HG02610 (cell line): ENCODE data around the gene UBA6.
A peak's percentile ranks its signal among the peaks of the same experiment; 100 is the strongest.
"Not testable (repeated sequence)": the region's sequence is repeated elsewhere in the genome, so short reads cannot be mapped to it uniquely, and the experiment has no call there.

Experiments used
- ATAC-seq: cut with Tn5 transposase; IDR thresholded peaks from one replicate; pipeline ENCODE4 v1.9.1; 2021; ENCODE audit warnings: mild to moderate bottlenecking, moderate library complexity; ENCODE audit not compliant: unreplicated experiment

Gene UBA6

GRCh38 chr4:67714248-67714583, 13.3 kb upstream of the UBA6 start:
- peak; percentile 84 for ATAC-seq

- ATAC-seq = no peak
Measured at GRCh38 chr4:67713529-67714247, 12.7 kb upstream of the UBA6 start.

GRCh38 chr4:67712650-67713528, 11.9 kb upstream of the UBA6 start:
- ATAC-seq = no peak

GRCh38 chr4:67712000-67712625, 11.2 kb upstream of the UBA6 start:
- no peak for ATAC-seq

- not testable (repeated sequence) for ATAC-seq
Measured at GRCh38 chr4:67706682-67707081, 5.7 kb upstream of the UBA6 start.

GRCh38 chr4:67704843-67705242, 3.9 kb upstream of the UBA6 start:
- no peak for ATAC-seq

- no peak for ATAC-seq
Measured at GRCh38 chr4:67702166-67702565, 1.2 kb upstream of the UBA6 start.

GRCh38 chr4:67701517-67701850, 529 bp upstream of the UBA6 start:
- no peak for ATAC-seq

GRCh38 chr4:67700116-67700737, 728 bp downstream of the UBA6 start:
- peak; percentile 7 for ATAC-seq

GRCh38 chr4:67699603-67700002, 1.4 kb downstream of the UBA6 start:
- ATAC-seq = no peak

- ATAC-seq = no peak
Measured at GRCh38 chr4:67697860-67698687, 2.9 kb downstream of the UBA6 start.

GRCh38 chr4:67696061-67696460, 4.9 kb downstream of the UBA6 start:
- no peak for ATAC-seq

GRCh38 chr4:67694662-67695061, 6.3 kb downstream of the UBA6 start:
- ATAC-seq = no peak

- ATAC-seq = no peak
Measured at GRCh38 chr4:67691328-67691727, 9.6 kb downstream of the UBA6 start.

- no peak for ATAC-seq
Measured at GRCh38 chr4:67687636-67688035, 13.3 kb downstream of the UBA6 start.

GRCh38 chr4:67685532-67685859, 15.5 kb downstream of the UBA6 start:
- no peak for ATAC-seq

GRCh38 chr4:67684839-67685531, 16.0 kb downstream of the UBA6 start:
- peak; percentile 64 for ATAC-seq

GRCh38 chr4:67682266-67682665, 18.7 kb downstream of the UBA6 start:
- ATAC-seq = no peak

- no peak for ATAC-seq
Measured at GRCh38 chr4:67680581-67681222, 20.3 kb downstream of the UBA6 start.

- no peak for ATAC-seq
Measured at GRCh38 chr4:67678612-67679011, 22.3 kb downstream of the UBA6 start.
